GF-D8 (cell line): ENCODE measurements around the gene ATP5F1D.
"Not testable (repeated sequence)": the region's sequence is repeated elsewhere in the genome, so short reads cannot be mapped to it uniquely, and the experiment has no call there.

Source experiments
- DNase-seq: peaks from one replicate; lab custom pipeline; 2025; lab: John Stamatoyannopoulos, UW

Gene ATP5F1D

GRCh38 chr19:1241417-1242095, at the start of gene ATP5F1D:
Gene ATP5F1D, plus strand, starts transcription at chr19:1241751. Its CDS starts 100 bp downstream, at chr19:1241851.
- DNase-seq, result peak; percentile 79

GRCh38 chr19:1199531-1199930, 42.0 kb upstream of the ATP5F1D start:
- no peak for DNase-seq

- DNase-seq, result not testable (repeated sequence)
Measured at GRCh38 chr19:1200614-1201013, 40.9 kb upstream of the ATP5F1D start.

- peak; percentile 86 for DNase-seq
Measured at GRCh38 chr19:1205114-1206099, 36.1 kb upstream of the ATP5F1D start, which contains the start of gene STK11. Gene STK11, plus strand, starts transcription at chr19:1205778. Its CDS starts 1,136 bp downstream, at chr19:1206914.

GRCh38 chr19:1206150-1206863, 35.2 kb upstream of the ATP5F1D start:
- no peak for DNase-seq

GRCh38 chr19:1206864-1207450, 34.6 kb upstream of the ATP5F1D start:
- peak; percentile 37 for DNase-seq

GRCh38 chr19:1208830-1209229, 32.7 kb upstream of the ATP5F1D start:
- not testable (repeated sequence) for DNase-seq

DNA sequence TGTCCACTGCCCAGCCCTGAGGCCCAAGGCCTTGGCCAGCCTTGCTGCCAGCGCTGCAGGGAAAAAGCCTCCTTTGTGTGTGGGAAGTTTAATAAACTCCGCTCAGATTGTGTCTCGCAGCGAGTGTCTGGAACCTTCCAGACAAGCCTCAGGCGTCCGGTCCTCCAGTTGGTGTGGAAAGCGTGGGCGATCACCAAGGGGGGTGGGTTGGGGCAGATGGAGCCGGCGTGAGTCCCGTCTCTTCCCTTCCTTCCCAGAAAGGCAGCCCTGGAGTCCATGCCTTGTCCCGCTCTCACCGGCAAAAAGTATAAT, 31.4 kb upstream of the ATP5F1D start:
- DNase-seq, result no peak

DNA sequence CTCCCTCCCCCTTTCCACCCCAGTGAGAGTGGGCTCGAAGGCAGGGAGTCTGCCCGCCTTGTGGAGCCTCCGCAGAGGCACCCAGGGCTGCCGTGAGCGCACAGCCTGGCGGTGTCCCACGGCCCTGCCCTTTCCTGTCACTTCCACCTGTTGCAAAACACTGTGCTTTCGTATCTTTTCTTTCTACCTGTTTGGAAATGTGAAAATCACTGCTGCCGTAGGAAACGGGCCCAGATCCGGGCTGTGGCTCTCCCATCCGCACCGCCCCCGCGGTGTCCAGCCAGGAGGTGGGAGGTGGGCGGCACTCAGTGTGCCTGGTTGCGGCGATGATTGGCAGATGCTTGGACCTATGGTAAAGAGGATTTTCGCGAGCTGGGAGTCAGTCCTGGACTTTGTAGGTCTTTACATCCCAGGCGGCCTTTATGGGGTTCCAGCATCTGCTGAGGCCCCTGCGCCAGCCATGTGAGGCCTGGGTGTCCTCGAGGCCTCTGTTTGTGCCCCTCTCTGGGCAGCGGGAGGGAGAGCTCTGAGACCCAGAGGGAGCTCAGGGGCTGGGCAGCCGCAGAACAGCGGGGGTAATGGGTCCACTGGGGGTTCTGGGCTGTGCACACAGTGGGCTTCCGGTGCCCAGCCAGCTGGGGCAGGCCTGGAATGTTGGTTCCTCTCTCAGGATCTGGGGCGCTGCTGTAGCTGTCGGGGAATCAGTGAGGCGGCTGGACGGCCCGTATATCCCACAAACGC, 29.9 kb upstream of the ATP5F1D start:
- DNase-seq, result no peak

DNA sequence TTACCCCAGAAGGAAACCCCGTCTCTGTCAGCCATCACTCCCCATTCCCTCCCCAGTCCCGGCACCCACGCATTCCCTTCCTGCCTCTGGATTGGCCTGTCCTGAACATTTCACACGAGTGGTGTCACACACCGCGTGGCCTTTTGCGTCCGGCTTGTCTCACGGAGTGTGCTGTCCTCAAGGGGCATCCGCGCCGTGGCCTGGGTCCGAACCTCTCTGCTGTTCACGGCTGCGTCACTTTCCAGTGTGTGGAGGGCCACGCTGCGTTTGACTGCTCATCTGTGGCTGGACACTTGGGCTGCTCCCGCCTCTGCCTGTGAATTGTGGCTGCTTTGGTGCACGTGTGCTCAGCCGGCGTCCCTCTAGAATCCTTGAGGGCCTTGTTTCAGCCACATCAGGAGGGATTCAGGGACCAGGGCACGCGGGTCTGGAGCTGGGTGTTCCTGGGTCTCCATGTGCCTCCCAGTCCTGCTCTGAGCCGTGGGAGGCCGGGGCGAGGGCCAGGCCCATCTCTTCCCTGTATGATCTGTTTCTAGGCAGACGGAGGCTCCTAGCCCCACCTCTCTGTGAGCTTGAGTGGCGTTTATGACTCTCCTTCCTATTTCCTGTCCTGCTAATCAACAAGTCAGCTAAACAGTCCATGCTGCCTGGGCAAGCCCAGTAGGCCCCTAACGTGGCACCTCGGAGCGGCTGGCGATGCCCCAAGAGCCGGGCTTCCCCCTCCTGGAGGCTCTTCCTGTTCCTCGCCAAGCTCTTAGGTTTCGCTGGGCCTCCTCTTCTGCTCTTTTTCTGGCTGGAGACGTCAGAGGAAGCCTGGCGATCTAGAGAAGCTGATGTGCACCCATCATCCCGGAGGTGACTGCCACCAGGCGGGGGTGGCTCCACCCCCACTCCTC, 27.9 kb upstream of the ATP5F1D start:
- DNase-seq, result peak; percentile 69

- DNase-seq, result no peak
Measured at GRCh38 chr19:1214299-1214861, 27.2 kb upstream of the ATP5F1D start.

GRCh38 chr19:1214862-1215731, 26.5 kb upstream of the ATP5F1D start:
- DNase-seq, result no peak

DNA sequence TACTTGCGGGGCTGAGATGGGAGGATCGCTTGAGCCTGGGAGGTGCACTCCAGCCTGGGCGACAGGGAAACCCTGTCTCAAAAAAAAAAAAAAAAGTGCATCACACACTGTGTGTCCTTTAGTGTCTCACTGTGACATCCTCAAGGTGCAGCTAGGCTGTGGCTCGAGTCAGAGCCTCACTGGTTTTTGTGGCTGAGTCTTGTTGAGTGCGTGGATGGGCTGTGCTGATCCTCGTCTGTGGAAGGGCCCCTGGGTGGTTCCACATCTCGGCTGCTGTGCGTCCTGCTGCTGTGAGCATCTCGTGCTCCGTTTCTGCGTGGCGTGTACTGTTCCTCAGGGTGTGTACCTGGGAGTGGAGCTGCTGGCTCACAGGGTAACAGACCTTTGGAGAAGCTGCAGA, 24.8 kb upstream of the ATP5F1D start:
- no peak for DNase-seq

- DNase-seq, result no peak
Measured at GRCh38 chr19:1217366-1217765, 24.2 kb upstream of the ATP5F1D start.

- DNase-seq, result no peak
Measured at GRCh38 chr19:1218751-1219567, 22.6 kb upstream of the ATP5F1D start.

DNA sequence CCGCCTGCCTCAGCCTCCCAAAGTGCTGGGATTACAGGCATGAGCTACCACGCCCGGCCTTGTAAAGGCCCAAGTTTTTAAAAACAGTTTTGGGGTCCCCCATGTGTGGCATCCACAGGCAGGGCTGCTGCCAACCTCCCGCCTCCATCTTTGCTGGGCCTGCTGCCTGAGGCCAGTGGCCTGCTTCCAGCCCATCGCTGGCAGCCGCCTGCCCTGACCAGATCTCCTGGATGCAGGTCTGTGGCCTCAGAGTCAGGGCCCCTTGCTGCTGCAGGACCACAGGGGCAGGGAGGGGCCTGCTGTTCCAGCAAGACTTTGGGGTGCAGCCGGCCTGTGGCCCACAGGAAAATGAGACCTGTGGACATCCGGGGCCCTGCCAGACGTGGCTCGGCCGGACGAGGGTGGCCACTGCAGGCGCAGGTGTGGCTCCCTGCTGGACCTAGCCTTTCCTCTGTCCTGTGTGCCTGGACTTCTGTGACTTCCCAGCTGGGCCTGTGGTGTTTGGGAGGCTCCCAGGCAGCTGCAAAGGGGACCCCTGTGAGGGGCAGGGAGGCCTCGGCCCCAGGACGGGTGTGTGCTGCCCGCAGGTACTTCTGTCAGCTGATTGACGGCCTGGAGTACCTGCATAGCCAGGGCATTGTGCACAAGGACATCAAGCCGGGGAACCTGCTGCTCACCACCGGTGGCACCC, 21.6 kb upstream of the ATP5F1D start:
- DNase-seq, result no peak

GRCh38 chr19:1220477-1220930, 21.0 kb upstream of the ATP5F1D start:
- DNase-seq, result no peak
